ENCODE results near the gene BRCA1. TPM values are rescaled to one million over a fixed set of nuclear protein-coding genes. Genes with fewer than 3 reads are reported as not detected.

Gene BRCA1
- total and polyA plus RNA-seq, 11 donors, result 2.7 to 11.7 (median 8.1) TPM

GRCh38 chr17:43118679-43119615 lies 6.2 kb downstream of the BRCA1 start:
- Histone ChIP-seq H3K27ac (no peak overlapping the region), H3K9me3 (no peaks in the 10 kb centered on the region), H3K27me3 (no peaks in the 10 kb centered on the region), H3K36me3 (no peaks in the 10 kb centered on the region), H3K4me1 (no peaks in the 10 kb centered on the region), H3K4me3 (no peak overlapping the region)
- TF ChIP-seq CTCF (IDR thresholded peaks at IDR 0.05) (no peak), POLR2A (IDR thresholded peaks at IDR 0.05) (no peak)
- no peak for DNase-seq
- intact Hi-C loops (cut with DNase I), result no loop called here
- 76 to 82% (median 79%) methylated on average over 14 of the region's 14 CpGs for WGBS, 4 donors
- ATAC-seq, result no peak

GRCh38 chr17:43114151-43114552 lies 11.0 kb downstream of the BRCA1 start:
- no peaks in the 10 kb centered on the region for H3K9me3 ChIP-seq
- H3K27ac ChIP-seq, result no peak overlapping the region
- TF ChIP-seq POLR2A (IDR thresholded peaks at IDR 0.05), result no peak
- TF ChIP-seq CTCF (IDR thresholded peaks at IDR 0.05), result no peak
- ATAC-seq (no peak), DNase-seq (no peak)
- intact Hi-C loops (cut with DNase I), result no loop called here
- 89 to 93% (median 90%) methylated on average over 2 of the region's 2 CpGs for WGBS, 4 donors
- H3K27me3 ChIP-seq, result no peaks in the 10 kb centered on the region
- H3K4me1 ChIP-seq, result no peaks in the 10 kb centered on the region
- H3K4me3 ChIP-seq, result no peak overlapping the region
- H3K36me3 ChIP-seq, result no peaks in the 10 kb centered on the region

- no peaks in the 10 kb centered on the region for H3K9me3 ChIP-seq
- 82 to 95% (median 90%) methylated on average over 1 of the region's 1 CpG for WGBS, 4 donors
- no peak overlapping the region for H3K27ac ChIP-seq
- intact Hi-C loops (cut with DNase I), result no loop called here
- H3K4me3 ChIP-seq, result no peak overlapping the region
- ATAC-seq (no peak), DNase-seq (no peak)
- peaks cover 0 to 5% (median 0%) of the 10 kb centered on the region in 12 donors for H3K4me1 ChIP-seq
- peaks cover 0 to 22% (median 0%) of the 10 kb centered on the region in 9 donors for H3K36me3 ChIP-seq
- no peaks in the 10 kb centered on the region for H3K27me3 ChIP-seq
- TF ChIP-seq CTCF (IDR thresholded peaks at IDR 0.05), result no peak
- no peak for TF ChIP-seq POLR2A (IDR thresholded peaks at IDR 0.05)
Observed at GRCh38 chr17:43106552-43106951, 18.6 kb downstream of the BRCA1 start.

DNA sequence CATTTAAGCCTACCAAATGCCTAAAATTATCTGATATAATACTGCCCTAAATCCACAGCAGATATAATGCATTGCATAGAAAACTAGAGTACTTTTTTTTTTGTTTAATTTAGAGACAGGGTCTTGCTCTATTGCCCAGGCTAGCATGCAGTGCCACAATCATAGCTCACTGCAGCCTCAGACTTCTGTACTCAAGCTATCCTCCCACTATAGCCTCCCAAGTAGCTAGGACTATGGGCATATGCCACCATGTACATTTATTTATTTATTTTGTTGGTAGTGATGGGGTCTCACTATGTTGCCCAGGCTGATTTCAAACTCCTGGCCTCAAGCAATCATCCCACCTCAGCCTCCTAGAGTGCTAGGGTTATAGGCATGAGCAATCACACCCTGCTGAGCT lies 20.0 kb downstream of the BRCA1 start:
- Histone ChIP-seq H3K36me3 (peaks cover 0 to 23% (median 0%) of the 10 kb centered on the region in 9 donors), H3K27me3 (no peaks in the 10 kb centered on the region), H3K4me1 (peaks cover 0 to 5% (median 0%) of the 10 kb centered on the region in 12 donors), H3K4me3 (no peak overlapping the region), H3K9me3 (no peaks in the 10 kb centered on the region), H3K27ac (no peak overlapping the region)
- TF ChIP-seq CTCF (IDR thresholded peaks at IDR 0.05) (no peak), POLR2A (IDR thresholded peaks at IDR 0.05) (no peak)
- DNase-seq, result no peak
- intact Hi-C loops (cut with DNase I), result no loop called here
- no peak for ATAC-seq
